Heart left ventricle (tissue), 16 donors: ENCODE results near the gene WDR38. TPM values are rescaled to one million over a fixed set of nuclear protein-coding genes. Genes with fewer than 3 reads are reported as not detected.

Experiments
- ATAC-seq, 4 donors: fragments of 200-7000 bp; cut with Tn5 transposase; one replicate each; pipeline ENCODE4 v1.9.1; 2020 to 2022; ENCODE audit warnings: moderate library complexity in 4 of 4, mild to moderate bottlenecking in 3 of 4, moderate number of reproducible peaks in 1 of 4
- DNase-seq, 5 donors: peaks; one replicate each; pipeline ENCODE4 v3.0.0-alpha.2; 2020
- H3K27ac ChIP-seq, 12 donors: fragments of 200-600 bp; sonication (generic) in 4 of 12; one replicate each; pipeline versions ENCODE4 v1.5.0 to v1.8.0; 2016 to 2022; ENCODE audit warnings: mild to moderate bottlenecking in 2 of 12
- H3K27me3 ChIP-seq, 9 donors: fragments of 200-600 bp; sonication (generic) in 2 of 9; one replicate each; pipeline versions ENCODE4 v1.5.1 to v1.8.0; 2016 to 2022; ENCODE audit warnings: mild to moderate bottlenecking in 3 of 9
- H3K36me3 ChIP-seq, 9 donors: fragments of 200-600 bp; sonication (generic) in 2 of 9; one replicate each; pipeline versions ENCODE4 v1.5.0 to v1.8.0; 2018 to 2022; ENCODE audit warnings: mild to moderate bottlenecking in 2 of 9
- H3K4me1 ChIP-seq, 12 donors: fragments of 200-600 bp; sonication (generic) in 4 of 12; one replicate each; pipeline versions ENCODE4 v1.5.0 to v1.8.0; 2016 to 2022; ENCODE audit warnings: mild to moderate bottlenecking in 3 of 12
- H3K4me3 ChIP-seq, 12 donors: fragments of 200-600 bp; sonication (generic) in 4 of 12; one replicate each; pipeline versions ENCODE4 v1.5.0 to v1.8.0; 2017 to 2022; ENCODE audit warnings: mild to moderate bottlenecking in 9 of 12, moderate library complexity in 4 of 12
- H3K9me3 ChIP-seq, 12 donors: fragments of 200-600 bp; sonication (generic) in 4 of 12; one replicate each; pipeline versions ENCODE4 v1.5.0 to v1.8.0; 2016 to 2022; ENCODE audit warnings: mild to moderate bottlenecking in 1 of 12
- CTCF ChIP-seq, 12 donors: fragments of 200-600 bp; sonication (generic) in 4 of 12; IDR thresholded peaks; one replicate each; pipeline versions ENCODE4 v1.5.0 to v1.8.0; 2018 to 2022; ENCODE audit warnings: antibody characterized with exemption in 12 of 12, mild to moderate bottlenecking in 5 of 12
- POLR2A ChIP-seq, 2 donors: fragments of 450-650 bp; IDR thresholded peaks; one replicate each; pipeline ENCODE4 v1.6.1; 2017; ENCODE audit warnings: antibody characterized with exemption in 2 of 2, mild to moderate bottlenecking in 2 of 2, moderate library complexity in 2 of 2
- WGBS, 4 donors: extraction: QIAGEN DNeasy Blood & Tissue Kit in 2 of 4; methylation state at CpG; one replicate each; pipeline versions ENCODE4 v1.1.5 to v1.1.7; 2013 to 2018; 5-methylcytosine and 5-hydroxymethylcytosine counted together
- intact Hi-C, 10 donors: fragments of 100-400 bp; cut with DNase I; formaldehyde crosslinking; loops; one replicate each; pipeline versions ENCODE4 v1.11.1 to v1.14.2; 2022
- polyA plus RNA-seq, 2 donors: library from polyadenylated mRNA; stranded (reverse); fragments of 200-250 nt; gene quantifications; one replicate each; pipeline ENCODE4 v1.2.3, GENCODE V29; 2013
- total RNA-seq, 9 donors: library from RNA; depleted of rRNA in 2 of 9; stranded (reverse); fragments of >200 nt in 2 of 9; fragmentation: NEBNext Ultra II Directional in 3 of 9; extraction: Animal tissue kit (Norgen Biotek cat#: 25700) in 3 of 9; gene quantifications; one replicate each; pipeline versions ENCODE4 v1.1.0 to v1.2.4, GENCODE V29; 2016 to 2023
- donor health status: ischemic (EF 13 %, LVEDD 7.1; RV severe dilation, severe dysfunction).
- donor health status: healthy with polysubstance abuse.
- donor health status: DM: no; HTN: yes; CAD: no.
- donor health status: DM: no; HTN: no; CAD: no.
- donor health status: ischemic (EF 25% LVEDD 6.9; RV normal size, moderate dysfunction).
- donor health status: ischemic (EF 25% LVEDD 5.7; RV mildly dilated, moderate dysfunction).
- donor health status: healthy.
- donor health status: DM: yes; HTN: yes; CAD: no.
- donor health status: ischemic (EF 35%, LVEDD 5.7; RV mildly dilated, moderate dysfunction).
- donor health status: nonischemic (EF 11% LVEDD 7.7; RV severe dilation, severe dysfunction).
- donor health status: DM: yes; HTN: yes; CAD: no.
- donor health status: PGD.
- donor health status: ischemic (EF 29% LVEDD 5.4; RV normal size, mild dysfunction).
- donor health status: nonischemic (EF 23%, LVEDD 6.1; RV moderate dilation, normal function).

WDR38 gene
- total and polyA plus RNA-seq, 11 donors = 0.07 to 0.15 TPM; not detected in 9

GRCh38 chr9:124886866-124887492, 33.7 kb downstream of the WDR38 start:
- Histone ChIP-seq H3K36me3 (peaks cover 0 to 100% (median 92%) of the 10 kb centered on the region in 9 donors), H3K9me3 (no peaks in the 10 kb centered on the region), H3K4me1 (no peaks in the 10 kb centered on the region), H3K4me3 (no peak overlapping the region), H3K27me3 (no peaks in the 10 kb centered on the region), H3K27ac (no peak overlapping the region)
- WGBS, 4 donors = 82 to 89% (median 86%) methylated on average over 17 of the region's 17 CpGs
- no peak for DNase-seq
- no peak for ATAC-seq
- intact Hi-C loops = no loop called here
- TF ChIP-seq CTCF (IDR thresholded peaks at IDR 0.05) (no peak), POLR2A (IDR thresholded peaks at IDR 0.05) (no peak)

- intact Hi-C loops = no loop called here
- no peaks in the 10 kb centered on the region for H3K9me3 ChIP-seq
- no peak for DNase-seq
- no peak for ATAC-seq
- no peak for TF ChIP-seq POLR2A (IDR thresholded peaks at IDR 0.05)
- TF ChIP-seq CTCF (IDR thresholded peaks at IDR 0.05) = no peak
- peaks cover 0 to 100% (median 92%) of the 10 kb centered on the region in 9 donors for H3K36me3 ChIP-seq
- WGBS, 4 donors = 83 to 92% (median 86%) methylated on average over 5 of the region's 5 CpGs
- no peaks in the 10 kb centered on the region for H3K27me3 ChIP-seq
- no peak overlapping the region for H3K4me3 ChIP-seq
- no peaks in the 10 kb centered on the region for H3K4me1 ChIP-seq
- no peak overlapping the region for H3K27ac ChIP-seq
Measured at GRCh38 chr9:124887832-124888231, 34.6 kb downstream of the WDR38 start.

- Histone ChIP-seq H3K9me3 (no peaks in the 10 kb centered on the region), H3K4me3 (no peak overlapping the region), H3K36me3 (peaks cover 0 to 100% (median 99%) of the 10 kb centered on the region in 9 donors), H3K27me3 (no peaks in the 10 kb centered on the region), H3K27ac (no peak overlapping the region), H3K4me1 (no peaks in the 10 kb centered on the region)
- DNase-seq (no peak), ATAC-seq (no peak)
- 94 to 96% (median 94%) methylated on average over 12 to 13 of the region's 13 CpGs for WGBS, 4 donors
- intact Hi-C loops = no loop called here
- no peak for TF ChIP-seq CTCF (IDR thresholded peaks at IDR 0.05)
- no peak for TF ChIP-seq POLR2A (IDR thresholded peaks at IDR 0.05)
Measured at GRCh38 chr9:124889006-124889405, 35.7 kb downstream of the WDR38 start.

- H3K4me3 ChIP-seq = no peak overlapping the region
- H3K9me3 ChIP-seq = no peaks in the 10 kb centered on the region
- peaks cover 0 to 95% (median 89%) of the 10 kb centered on the region in 9 donors for H3K36me3 ChIP-seq
- intact Hi-C loops = loop anchor here in 1 of 10 donors (2.0 kb wide), 1 partner anchor 37 kb away; no protein-coding TSS in a partner anchor
- no peak overlapping the region for H3K27ac ChIP-seq
- TF ChIP-seq CTCF (IDR thresholded peaks at IDR 0.05) (no peak), POLR2A (IDR thresholded peaks at IDR 0.05) (no peak)
- no peaks in the 10 kb centered on the region for H3K4me1 ChIP-seq
- DNase-seq = no peak
- 93 to 96% (median 94%) methylated on average over 7 of the region's 7 CpGs for WGBS, 4 donors
- no peak for ATAC-seq
- no peaks in the 10 kb centered on the region for H3K27me3 ChIP-seq
Measured at GRCh38 chr9:124890179-124890578, 36.9 kb downstream of the WDR38 start.
